HK-2 (cell line): ENCODE measurements around the gene NRAP.

Experiments used
- DNase-seq: peaks from one replicate; pipeline ENCODE4 v3.0.0-alpha.2; 2018; ENCODE audit not compliant: unreplicated experiment

Gene NRAP

GRCh38 chr10:113605268-113605978 lies 58.4 kb downstream of the NRAP start:
- no peak for DNase-seq

DNA sequence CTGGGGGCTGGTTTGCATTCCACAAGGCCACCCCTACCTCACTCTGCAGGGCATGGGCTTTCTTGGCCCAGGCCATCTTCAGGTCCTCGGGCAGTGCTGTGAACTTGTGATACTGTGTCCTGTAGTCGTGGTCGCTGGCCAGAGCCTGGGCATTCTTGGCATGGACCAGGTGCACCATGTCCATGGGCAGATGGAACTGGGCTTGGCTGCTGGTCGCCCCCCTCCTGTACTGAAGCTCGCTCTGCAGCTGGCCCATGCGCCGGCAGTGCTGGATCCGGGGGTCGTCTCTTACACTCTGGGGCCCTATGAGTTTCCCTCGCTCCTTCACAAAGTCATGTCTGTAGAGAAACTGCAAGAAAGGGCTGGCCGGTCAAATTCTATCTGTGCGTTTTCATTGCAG lies 59.3 kb downstream of the NRAP start:
- no peak for DNase-seq

DNA sequence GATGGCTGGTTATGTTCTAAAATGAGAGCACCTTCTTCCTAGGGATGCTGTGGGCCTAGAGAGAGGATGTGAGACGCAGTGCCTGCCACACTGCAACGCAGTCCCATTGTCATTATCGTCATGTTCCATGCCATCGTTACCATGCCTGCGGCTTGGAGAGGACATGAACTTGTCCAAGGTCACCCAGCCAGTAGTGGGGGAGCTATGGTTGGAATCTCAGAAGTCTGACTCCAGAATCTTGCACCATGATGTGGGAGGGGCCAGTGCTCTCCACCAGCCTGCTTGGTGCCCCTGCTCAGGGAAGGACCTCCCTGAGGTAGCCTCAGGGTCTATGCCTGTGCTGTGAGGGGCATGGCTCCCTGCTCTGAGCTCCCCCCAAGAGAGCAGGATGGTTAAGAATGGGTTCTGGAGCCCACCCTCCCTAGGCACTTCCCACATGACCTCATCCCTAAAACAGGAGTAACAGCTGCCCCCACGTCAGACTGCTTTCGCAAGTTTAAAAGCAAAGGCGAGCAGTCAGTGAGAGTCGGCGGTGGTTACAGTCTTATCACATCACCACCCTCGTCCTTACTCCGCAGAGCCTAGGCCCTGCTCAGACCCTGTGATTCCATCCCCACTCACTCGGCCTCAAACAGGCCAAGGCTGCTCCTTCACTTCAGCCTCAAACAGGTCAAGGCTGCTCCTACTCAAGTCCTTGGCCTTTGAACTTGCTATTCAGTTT lies 60.6 kb downstream of the NRAP start:
- DNase-seq = no peak

DNA sequence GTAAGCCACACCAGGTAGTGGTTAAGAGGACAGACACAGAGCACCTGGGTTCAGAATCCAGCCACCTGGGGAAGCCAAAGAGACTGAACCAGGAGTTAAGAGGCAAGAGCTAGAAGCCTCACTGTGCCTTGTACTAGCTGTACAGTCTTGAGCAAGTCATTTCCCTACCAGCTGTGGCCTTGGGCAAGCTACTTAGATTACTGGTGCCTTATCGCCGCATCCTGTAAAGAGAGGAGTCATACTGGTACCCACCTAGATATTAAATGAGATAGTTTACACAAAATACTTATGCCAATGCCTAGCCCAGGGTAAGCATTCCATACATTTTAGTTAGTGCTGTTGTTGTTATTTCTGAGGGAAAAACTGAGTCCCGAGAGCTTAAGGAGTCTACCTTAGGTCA lies 63.3 kb downstream of the NRAP start:
- DNase-seq = no peak

DNA sequence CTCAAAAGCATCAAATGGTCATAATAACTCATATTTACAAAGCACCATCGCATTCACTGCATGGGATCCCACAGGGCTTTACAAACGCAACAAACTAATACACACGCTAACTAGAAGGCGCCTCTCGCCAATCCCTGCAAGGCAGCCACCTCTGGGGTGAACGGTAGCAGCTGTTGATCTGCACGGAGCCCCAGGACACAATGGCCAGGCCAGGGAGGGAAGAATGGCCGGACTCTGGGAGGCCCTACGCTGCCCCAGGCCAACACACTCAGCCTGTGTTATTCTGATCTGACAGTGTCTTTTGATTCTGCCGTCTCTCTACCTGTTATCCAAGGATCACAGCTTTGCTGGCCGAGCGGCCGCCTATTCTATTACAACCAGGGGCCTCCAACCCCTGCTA lies 69.2 kb downstream of the NRAP start:
- DNase-seq = no peak

DNA sequence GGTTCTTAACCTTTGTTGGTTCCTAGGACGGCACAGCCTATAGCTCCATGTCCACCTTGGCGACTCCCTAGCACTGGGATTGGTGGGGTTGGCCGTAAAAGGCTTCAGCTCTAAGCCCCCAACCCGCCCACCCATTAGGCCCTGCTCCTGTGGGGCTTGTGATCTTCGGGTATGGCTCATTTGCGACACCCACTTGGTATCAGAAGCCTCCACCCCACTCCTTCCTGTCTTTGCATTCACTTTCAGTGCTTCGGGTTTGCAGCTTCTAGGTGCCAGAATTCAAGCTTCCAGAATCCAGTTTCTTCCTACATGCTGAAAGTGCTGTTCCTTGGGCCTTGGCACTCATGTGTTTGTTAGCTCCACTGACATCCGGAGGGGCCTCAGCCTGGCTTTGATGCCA lies 71.5 kb downstream of the NRAP start:
- DNase-seq = no peak

DNA sequence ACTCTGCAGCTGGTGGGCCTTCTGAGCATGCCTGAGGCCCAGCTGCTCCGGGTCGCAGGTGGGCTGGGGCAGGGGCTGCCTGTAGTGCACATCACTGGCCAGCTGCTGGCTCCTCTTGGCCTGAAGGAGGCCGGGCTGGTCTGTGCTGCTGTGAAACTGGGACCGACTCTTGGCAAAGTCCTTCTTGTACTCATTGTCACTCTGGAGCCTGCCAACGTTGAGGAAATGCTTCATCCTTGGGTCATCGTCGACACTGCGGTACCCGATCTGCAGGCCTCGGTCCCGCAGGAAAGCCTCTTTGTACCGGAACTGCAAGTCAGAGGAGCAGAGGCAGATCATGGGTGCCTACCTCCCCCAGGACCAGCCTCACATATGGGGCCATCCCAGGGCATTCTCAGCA lies 73.3 kb downstream of the NRAP start:
- no peak for DNase-seq

DNA sequence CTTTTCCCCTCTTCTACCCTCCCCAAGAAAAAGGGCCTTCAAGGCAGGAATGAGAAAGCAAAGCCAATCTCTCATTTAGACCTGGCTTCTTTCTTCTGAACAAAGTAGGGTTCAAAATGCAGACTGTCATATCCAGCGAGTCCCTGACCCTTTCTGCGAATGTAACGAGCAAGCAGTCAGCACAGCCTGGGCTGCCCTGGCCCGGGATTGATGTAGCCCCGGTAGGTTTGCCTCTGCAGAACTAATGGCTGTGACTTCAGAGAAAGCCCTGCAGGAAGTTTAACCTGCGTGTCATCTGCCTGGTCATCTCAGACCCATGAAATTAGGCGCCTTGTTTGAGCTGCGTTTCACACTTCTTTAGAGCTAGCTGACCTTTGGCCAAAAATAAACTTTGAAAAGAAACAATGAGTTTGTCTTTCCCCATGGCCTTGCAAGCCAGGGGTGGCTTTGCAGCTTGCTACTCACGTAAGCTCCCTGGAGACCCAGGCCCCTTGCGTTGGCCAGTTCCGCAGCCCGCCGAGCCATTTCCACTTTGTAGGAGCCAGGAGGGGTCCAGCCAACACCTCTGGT lies 74.6 kb downstream of the NRAP start:
- DNase-seq = no peak

DNA sequence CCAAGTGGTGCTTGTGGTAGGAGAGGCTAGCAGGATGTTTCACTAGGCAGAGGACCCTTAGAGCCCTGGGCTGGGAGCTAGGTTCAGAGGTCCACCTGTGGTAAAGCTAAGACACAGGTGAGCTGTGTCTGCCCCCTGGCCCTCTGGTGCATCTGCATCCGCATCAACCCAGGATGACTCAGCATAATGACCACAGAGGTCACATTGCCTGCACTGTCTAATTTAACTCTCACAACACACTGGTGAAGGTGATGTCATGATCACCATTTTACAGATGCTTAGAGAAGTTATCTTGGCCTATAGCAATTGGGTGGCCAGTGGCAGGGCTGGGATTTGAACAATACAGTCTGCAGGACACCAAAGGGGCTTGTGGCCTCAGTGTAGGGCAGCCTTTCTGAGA lies 77.9 kb downstream of the NRAP start:
- DNase-seq = no peak

- no peak for DNase-seq
These were observed 80.3 kb downstream of the NRAP start for GRCh38 chr10:113583571-113583970.

DNA sequence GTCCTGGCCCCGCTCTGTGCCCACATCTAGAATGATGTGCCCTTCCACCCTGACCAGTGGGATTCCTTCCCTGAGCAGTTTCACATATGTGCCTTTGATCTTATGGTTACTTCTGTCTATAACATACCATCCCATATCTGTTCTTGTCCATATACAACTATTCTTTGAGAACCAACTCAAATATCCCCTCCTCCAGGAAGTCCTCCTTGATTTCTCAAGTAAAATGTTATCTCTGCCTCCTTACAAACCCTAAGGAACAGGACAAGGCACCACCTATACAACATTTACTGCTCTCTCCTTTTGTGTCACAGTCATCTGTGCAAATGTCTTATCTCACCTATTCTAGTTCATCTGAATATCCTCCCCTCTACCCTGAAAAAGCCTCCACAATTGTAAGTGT lies 82.7 kb downstream of the NRAP start:
- DNase-seq = no peak

DNA sequence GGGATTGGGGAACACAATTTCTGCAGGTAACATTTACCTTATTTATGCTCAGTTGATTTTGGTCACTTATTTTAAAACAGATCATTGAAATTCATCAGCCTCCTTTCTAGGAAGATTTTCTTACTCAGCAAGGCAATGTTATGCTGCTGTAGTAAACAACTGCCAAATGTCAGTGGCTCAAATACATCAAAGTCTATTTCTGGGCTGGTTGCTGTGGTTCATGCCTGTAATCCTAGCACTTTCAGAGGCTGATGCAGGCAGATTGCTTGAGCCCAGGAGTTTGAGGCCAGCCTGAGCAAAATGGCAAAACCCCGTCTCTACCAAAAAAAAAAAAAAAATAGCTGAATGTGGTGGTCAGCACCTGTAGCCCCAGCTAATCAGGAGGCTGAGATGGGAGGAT lies 85.1 kb downstream of the NRAP start:
- no peak for DNase-seq

- DNase-seq = peak; percentile 20
These were observed 87.0 kb downstream of the NRAP start for GRCh38 chr10:113576852-113577251.

GRCh38 chr10:113573368-113573767 lies 90.5 kb downstream of the NRAP start:
- DNase-seq = no peak

- no peak for DNase-seq
These were observed 91.1 kb downstream of the NRAP start for GRCh38 chr10:113572520-113573290.

GRCh38 chr10:113569576-113569975 lies 94.3 kb downstream of the NRAP start:
- DNase-seq = no peak

DNA sequence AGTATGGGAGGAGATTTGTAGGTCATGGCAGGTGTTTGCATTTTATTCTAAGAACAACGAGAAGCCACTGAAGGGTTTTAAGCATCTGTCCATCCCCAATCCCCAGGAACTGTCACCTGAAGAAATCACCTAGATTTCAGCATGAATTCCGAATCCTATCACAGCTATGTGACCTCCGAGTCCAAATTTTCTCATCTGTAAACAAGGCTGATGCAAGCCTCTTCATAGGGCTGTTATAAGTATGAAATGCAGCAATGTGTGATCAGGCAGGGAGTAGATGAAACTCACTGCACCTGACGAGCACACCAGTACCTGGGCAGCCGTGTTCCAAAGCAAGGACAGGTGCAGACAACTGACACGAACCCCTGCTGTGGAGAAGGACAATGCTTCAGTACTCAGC lies 97.0 kb downstream of the NRAP start:
- no peak for DNase-seq

- no peak for DNase-seq
These were observed 98.5 kb downstream of the NRAP start for GRCh38 chr10:113565364-113565763.

- peak; percentile 83 for DNase-seq
These were observed 100.3 kb downstream of the NRAP start for GRCh38 chr10:113563306-113564088.

- no peak for DNase-seq
These were observed 101.1 kb downstream of the NRAP start for GRCh38 chr10:113562704-113563103.

GRCh38 chr10:113562069-113562468 lies 101.8 kb downstream of the NRAP start:
- DNase-seq = no peak

DNA sequence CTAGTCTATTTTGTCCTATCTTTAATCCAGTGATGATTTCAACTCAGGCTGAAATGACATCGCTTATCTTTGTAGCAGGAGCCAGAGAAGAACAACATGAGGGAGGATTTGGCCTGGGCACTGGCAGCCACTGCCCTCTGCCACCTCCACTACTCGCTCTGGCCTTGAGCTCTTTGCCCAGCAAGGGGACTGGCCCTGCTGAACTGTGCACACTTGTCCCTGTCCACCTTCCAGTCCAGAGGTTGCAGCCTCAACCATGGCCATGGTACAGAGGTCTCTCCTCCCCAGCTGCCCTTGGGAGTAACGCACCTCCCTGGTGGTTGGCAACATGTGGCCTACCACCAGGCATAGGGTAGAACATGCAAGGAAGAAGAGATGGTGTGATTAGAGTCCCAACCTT lies 102.6 kb downstream of the NRAP start:
- no peak for DNase-seq
